Amniotic epithelial cell (primary cell): ENCODE results near the gene POLR1F.

Experiments
- DNase-seq: peaks from one replicate; pipeline ENCODE4 v3.0.0-alpha.2; 2010; ENCODE audit warnings: low read depth

POLR1F gene

GRCh38 chr7:19675816-19676215 is 33.0 kb downstream of the POLR1F start:
- no peak for DNase-seq

DNA sequence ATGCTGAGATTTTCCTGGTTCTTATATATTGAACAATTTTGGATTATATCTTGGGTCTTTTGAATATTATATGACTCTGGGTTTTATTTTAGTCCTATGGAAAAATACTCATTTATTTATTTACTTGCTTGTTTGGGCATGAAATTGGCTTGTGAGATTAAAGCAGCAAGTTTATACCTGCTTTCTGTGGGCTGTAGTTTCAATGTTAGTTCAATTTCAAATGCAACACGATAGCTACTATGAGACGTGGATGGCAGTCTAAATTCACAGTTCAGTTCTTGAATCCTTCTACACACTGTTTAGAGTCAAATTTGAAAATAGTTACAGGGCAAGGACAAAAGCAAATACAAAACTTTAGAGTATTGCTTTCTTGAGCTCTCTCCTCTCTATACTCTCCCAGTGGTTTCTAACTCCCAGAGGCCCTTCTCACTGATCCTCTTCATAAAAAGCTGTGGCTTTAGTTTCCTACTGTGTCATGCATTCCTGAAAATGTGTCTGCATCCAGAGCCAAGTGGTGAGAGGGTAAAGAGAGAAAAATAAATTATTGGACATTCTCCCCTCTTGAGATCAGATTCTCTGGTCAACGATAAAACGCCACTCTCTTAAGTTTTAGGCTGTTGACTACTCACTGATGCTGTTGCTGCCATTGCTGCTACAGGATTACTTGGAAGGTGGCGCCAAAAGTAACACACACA is 34.4 kb downstream of the POLR1F start:
- DNase-seq, result peak; percentile 59

DNA sequence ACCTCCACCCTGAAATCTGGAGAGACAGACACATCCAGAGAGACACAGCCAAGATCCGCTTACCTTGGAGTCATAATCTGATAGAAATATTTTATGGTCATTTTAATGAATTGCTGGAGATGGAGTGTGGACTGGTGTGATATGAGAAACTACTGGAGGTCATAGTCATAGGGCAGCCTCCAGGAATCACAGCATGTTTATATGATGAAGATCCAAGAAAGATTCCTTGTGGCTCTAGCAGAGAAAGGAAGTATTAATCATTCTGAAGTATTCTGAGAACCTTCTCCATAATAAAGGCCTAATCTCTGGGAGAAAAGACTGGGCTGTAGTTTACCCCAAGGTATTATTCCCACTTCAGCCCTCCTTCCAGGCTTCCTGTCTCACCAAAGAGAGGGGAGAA is 38.0 kb downstream of the POLR1F start:
- peak; percentile 77 for DNase-seq

- DNase-seq, result peak; percentile 52
Measured at GRCh38 chr7:19665399-19666008, 43.3 kb downstream of the POLR1F start.

DNA sequence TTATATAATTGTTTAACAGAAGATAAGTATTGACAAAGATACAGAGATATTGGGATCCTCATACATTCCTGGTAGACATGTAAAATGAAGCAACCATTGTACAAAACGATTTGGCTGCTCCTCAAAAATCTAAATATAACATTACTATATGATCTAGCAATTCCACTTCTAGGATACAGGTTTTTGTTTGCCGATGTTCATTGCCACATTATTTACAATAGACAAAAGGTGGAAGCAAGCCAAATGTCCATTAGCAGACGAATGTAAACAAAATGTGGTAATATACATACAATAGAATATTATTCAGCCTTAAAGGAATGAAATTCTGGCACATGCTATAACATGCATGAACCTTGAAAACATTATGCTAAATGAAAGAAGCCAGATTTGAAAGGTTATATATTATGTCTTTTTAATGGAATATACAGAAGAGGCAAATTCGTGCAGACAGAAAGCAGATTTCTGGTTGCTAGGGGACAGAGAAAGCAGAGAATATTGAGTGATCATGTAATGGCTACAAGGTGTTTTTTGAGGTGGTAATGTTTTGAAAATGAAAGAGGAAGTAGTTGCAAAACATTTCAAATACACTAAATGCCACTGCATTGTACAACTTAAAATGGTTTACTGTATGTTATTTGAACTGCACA is 44.9 kb downstream of the POLR1F start:
- no peak for DNase-seq

- no peak for DNase-seq
Measured at GRCh38 chr7:19648791-19649190, 60.0 kb downstream of the POLR1F start.
